Measurements from ENCODE around the gene RBP3.

Gene RBP3

GRCh38 chr10:47406548-47406869 lies 58.3 kb downstream of the RBP3 start:
- no peak overlapping the region for H3K27ac ChIP-seq
- no peak for TF ChIP-seq CTCF (IDR thresholded peaks at IDR 0.05)
- TF ChIP-seq ZFX (IDR thresholded peaks at IDR 0.05; ENCODE audit: borderline replicate concordance) = no peak

GRCh38 chr10:47406870-47407691 lies 58.9 kb downstream of the RBP3 start:
- H3K27ac ChIP-seq = no peak overlapping the region
- no peak for TF ChIP-seq ZFX (IDR thresholded peaks at IDR 0.05; ENCODE audit: borderline replicate concordance)
- TF ChIP-seq CTCF (IDR thresholded peaks at IDR 0.05) = no peak
